IMR-90 (cell line): ENCODE results near the gene ZNF512B. TPM values are rescaled to one million over a fixed set of nuclear protein-coding genes. Genes with fewer than 3 reads are reported as not detected.

ENCODE experiments used
- ATAC-seq: fragments of 200-7000 bp; cut with Tn5 transposase; 2 replicates; pipeline ENCODE4 v1.9.1; 2020; ENCODE audit warnings: low read depth, mild to moderate bottlenecking, moderate library complexity
- BruUV-seq: library from RNA; stranded (reverse); fragments of 400-500 nt; replicated peaks from 2 replicates; lab custom pipeline; 2021; lab: Mats Ljungman, UMichigan
- CTCF ChIA-PET: fragments of 300-600 bp; formaldehyde crosslinking; extraction: SDS; loops from one replicate; lab custom pipeline; 2021; ENCODE audit warnings: antibody characterized with exemption; lab: Yijun Ruan, JAX
- POLR2A ChIA-PET: fragments of 300-600 bp; sonication (Branson Sonifier 250); formaldehyde crosslinking; loops from one replicate; lab custom pipeline; 2022; ENCODE audit warnings: antibody characterized with exemption; ENCODE audit not compliant: unreplicated experiment; lab: Charles Lee
- DNase-seq: peaks from one replicate; pipeline ENCODE4 v3.0.0; 2013
- H2AFZ ChIP-seq: replicated peaks from 2 replicates; pipeline ENCODE3; 2013; ENCODE audit warnings: low read length, mild to moderate bottlenecking; ENCODE audit not compliant: poor library complexity
- H2AK5ac ChIP-seq: 2 replicates; pipeline ENCODE4 v1.6.1; 2013; ENCODE audit warnings: low read depth, low read length, inconsistent platforms
- H2AK9ac ChIP-seq: replicated peaks from 2 replicates; pipeline ENCODE3; 2013; ENCODE audit warnings: mild to moderate bottlenecking, low read depth, low read length, moderate library complexity; ENCODE audit not compliant: poor library complexity
- H2BK120ac ChIP-seq: 2 replicates; pipeline ENCODE4 v1.6.1; 2013; ENCODE audit warnings: low read depth, low read length, inconsistent platforms
- H2BK15ac ChIP-seq: 3 replicates; pipeline ENCODE4 v1.6.1; 2013; ENCODE audit warnings: low read depth, low read length, inconsistent platforms
- H2BK20ac ChIP-seq: 2 replicates; pipeline ENCODE4 v1.6.1; 2013; ENCODE audit warnings: low read depth, mild to moderate bottlenecking, inconsistent platforms, low read length, moderate library complexity
- H2BK5ac ChIP-seq: 2 replicates; pipeline ENCODE4 v1.6.1; 2013; ENCODE audit warnings: mild to moderate bottlenecking, low read depth, low read length, inconsistent platforms; ENCODE audit not compliant: poor library complexity, severe bottlenecking
- H3K14ac ChIP-seq: replicated peaks from 2 replicates; pipeline ENCODE4 v1.6.1; 2013; ENCODE audit warnings: low read depth, low read length, inconsistent platforms
- H3K18ac ChIP-seq: 2 replicates; pipeline ENCODE4 v1.6.1; 2013; ENCODE audit warnings: low read depth, low read length, control low read depth
- H3K23ac ChIP-seq: 2 replicates; pipeline ENCODE4 v1.6.1; 2013; ENCODE audit warnings: low read depth, low read length, inconsistent platforms
- H3K27ac ChIP-seq: 2 replicates; pipeline ENCODE4 v1.5.1; 2013; ENCODE audit warnings: mild to moderate bottlenecking, control low read depth, low read length; ENCODE audit not compliant: insufficient read depth
- H3K27me3 ChIP-seq: 2 replicates; pipeline ENCODE4 v1.6.1; 2013; ENCODE audit warnings: low read length; ENCODE audit not compliant: control insufficient read depth, insufficient read depth
- H3K36me3 ChIP-seq: 2 replicates; pipeline ENCODE4 v1.6.1; 2013; ENCODE audit warnings: low read length, mixed read lengths; ENCODE audit not compliant: control insufficient read depth, insufficient read depth
- H3K4ac ChIP-seq: 2 replicates; pipeline ENCODE4 v1.6.1; 2013; ENCODE audit warnings: low read depth, low read length, inconsistent platforms
- H3K4me1 ChIP-seq: 2 replicates; pipeline ENCODE4 v1.6.1; 2013; ENCODE audit warnings: low read length, mixed read lengths; ENCODE audit not compliant: control insufficient read depth, insufficient read depth
- H3K4me2 ChIP-seq: 2 replicates; pipeline ENCODE4 v1.6.1; 2013; ENCODE audit warnings: low read depth, mild to moderate bottlenecking, control low read depth, low read length, moderate library complexity
- H3K4me3 ChIP-seq: 2 replicates; pipeline ENCODE4 v1.5.1; 2013; ENCODE audit warnings: low read depth, mild to moderate bottlenecking, control low read depth, low read length, moderate library complexity; ENCODE audit not compliant: insufficient read depth
- H3K56ac ChIP-seq: 2 replicates; pipeline ENCODE4 v1.6.1; 2013; ENCODE audit warnings: low read length, inconsistent platforms; ENCODE audit not compliant: insufficient read depth; ENCODE audit errors: extremely low read depth
- H3K79me1 ChIP-seq, 2 experiments: 2 replicates each; pipeline ENCODE4 v1.6.1; 2013; ENCODE audit warnings: low read length in 2 of 2, inconsistent platforms in 1 of 2, low read depth in 1 of 2
- H3K9ac ChIP-seq: 2 replicates; pipeline ENCODE4 v1.6.1; 2013; ENCODE audit warnings: low read depth, low read length, control low read depth
- H3K9me1 ChIP-seq: 2 replicates; pipeline ENCODE4 v1.6.1; 2013; ENCODE audit warnings: low read length, inconsistent platforms; ENCODE audit not compliant: insufficient read depth
- H3K9me3 ChIP-seq: 2 replicates; pipeline ENCODE4 v1.6.1; 2013; ENCODE audit warnings: low read length; ENCODE audit not compliant: control insufficient read depth, insufficient read depth
- H4K20me1 ChIP-seq: 2 replicates; pipeline ENCODE4 v1.6.1; 2013; ENCODE audit warnings: low read length, inconsistent platforms; ENCODE audit not compliant: insufficient read depth
- H4K5ac ChIP-seq: 2 replicates; pipeline ENCODE4 v1.6.1; 2013; ENCODE audit warnings: mild to moderate bottlenecking, low read depth, low read length, control low read depth
- H4K8ac ChIP-seq, 2 experiments: 2 replicates each; pipeline ENCODE4 v1.6.1; 2013; ENCODE audit warnings: low read depth in 2 of 2, low read length in 2 of 2, control low read depth in 1 of 2, inconsistent platforms in 1 of 2
- H4K91ac ChIP-seq: 2 replicates; pipeline ENCODE4 v1.6.1; 2013; ENCODE audit warnings: low read depth, low read length, inconsistent platforms; ENCODE audit not compliant: insufficient read depth
- BHLHE40 ChIP-seq: fragments of 150-350 bp; IDR thresholded peaks from 2 replicates; pipeline ENCODE4 v1.6.1; 2016; ENCODE audit warnings: mild to moderate bottlenecking, low read depth, low read length
- CEBPB ChIP-seq: IDR thresholded peaks from 2 replicates; pipeline ENCODE4 v1.6.1; 2012; ENCODE audit warnings: low read depth, low read length, improper control_type of control experiment
- MAZ ChIP-seq: IDR thresholded peaks from 2 replicates; pipeline ENCODE4 v1.6.1; 2012; ENCODE audit warnings: low read depth, mild to moderate bottlenecking, low read length, improper control_type of control experiment, moderate library complexity, borderline replicate concordance
- NFE2L2 ChIP-seq: fragments of 150-350 bp; IDR thresholded peaks from 2 replicates; pipeline ENCODE4 v1.6.1; 2016; ENCODE audit warnings: low read depth, mild to moderate bottlenecking, low read length
- SMC3 ChIP-seq: fragments of 150-350 bp; IDR thresholded peaks from 2 replicates; pipeline ENCODE4 v1.6.1; 2016; ENCODE audit warnings: low read depth, mild to moderate bottlenecking, antibody characterized with exemption, low read length, moderate library complexity
- WGBS, 2 experiments: methylation state at CpG; one replicate each; pipeline versions ENCODE4 v1.1.5 to v1.1.7; 2013; ENCODE audit warnings: missing lambda C conversion rate in 2 of 2; ENCODE audit not compliant: insufficient read length in 1 of 2; ENCODE audit errors: extremely low coverage in 2 of 2; 5-methylcytosine and 5-hydroxymethylcytosine counted together
- dilution Hi-C: fragments of 300-500 bp; cut with HindIII; formaldehyde crosslinking; loops from one replicate; pipeline ENCODE4 v1.14.3; 2018; ENCODE audit warnings: low sequenced_read_pairs; ENCODE audit not compliant: unreplicated experiment
- in situ Hi-C: fragments of 300-500 bp; cut with MboI; formaldehyde crosslinking; loops from 3 replicates; pipeline ENCODE4 v1.14.3; 2019; ENCODE audit warnings: low sequenced_read_pairs, inconsistent platforms, mixed read lengths
- intact Hi-C: fragments of 100-400 bp; cut with micrococcal nuclease; formaldehyde crosslinking; loops from 2 replicates; pipeline ENCODE4 v1.10.0; 2022
- polyA plus RNA-seq, 3 experiments: library from polyadenylated mRNA; depleted of rRNA; stranded (reverse); fragments of >200 nt; gene quantifications; 2 replicates each; pipeline ENCODE4 v1.2.3, GENCODE V29; 2012; ENCODE audit warnings: low replicate concordance in 1 of 3
- total RNA-seq: library from RNA; depleted of rRNA; stranded (reverse); fragments of >200 nt; gene quantifications from 2 replicates; pipeline ENCODE4 v1.2.3, GENCODE V29; 2012

The ZNF512B gene
- total and polyA plus RNA-seq, 2 of the 4 experiments (the other 2 are of a cell fraction), result 6.5 to 15.6 TPM

GRCh38 chr20:64003960-64004725, 34.4 kb upstream of the ZNF512B start:
- intact Hi-C loops (no loop called here), dilution Hi-C loops (no loop called here), in situ Hi-C loops (no loop called here)
- H4K91ac ChIP-seq, result no peak overlapping the region
- peaks cover 30% of the 10 kb centered on the region for H4K20me1 ChIP-seq
- no peak overlapping the region for H2BK15ac ChIP-seq
- H3K9ac ChIP-seq, result no peak overlapping the region
- no peak overlapping the region for H2AK5ac ChIP-seq
- DNase-seq (no peak), ATAC-seq (no peak)
- H3K4me1 ChIP-seq, result peaks cover 2% of the 10 kb centered on the region; the same call in 1 of the 2 replicates
- WGBS, 2 experiments, result 92% methylated on average over 2 of the region's 7 CpGs; no CpG with 5 or more reads in 1 of the 2 experiments
- POLR2A ChIA-PET, result no interaction called here
- TF ChIP-seq NFE2L2 (no peak), CEBPB (no peak), MAZ (no peak), SMC3 (no peak), BHLHE40 (no peak)
- no peak overlapping the region for H4K5ac ChIP-seq
- H3K9me3 ChIP-seq, result no peaks in the 10 kb centered on the region
- H2BK20ac ChIP-seq, result no peak overlapping the region
- H2BK5ac ChIP-seq, result no peak overlapping the region
- no peak overlapping the region for H3K4ac ChIP-seq
- no peak overlapping the region for H2BK120ac ChIP-seq
- H2AFZ ChIP-seq, result no peak overlapping the region
- no peaks in the 10 kb centered on the region for H3K27me3 ChIP-seq
- peaks cover 18 to 44% of the 10 kb centered on the region in 2 experiments for H3K79me1 ChIP-seq
- H2AK9ac ChIP-seq, result no peak overlapping the region
- no peak overlapping the region for H3K27ac ChIP-seq
- no peak overlapping the region for H3K23ac ChIP-seq
- H4K8ac ChIP-seq, result no peak overlapping the region
- no peak overlapping the region for H3K18ac ChIP-seq
- BruUV-seq, result no TSS peak
- H3K56ac ChIP-seq, result no peak overlapping the region
- peaks cover 60% of the 10 kb centered on the region for H3K36me3 ChIP-seq
- no peak overlapping the region for H3K14ac ChIP-seq
- no peak overlapping the region for H3K4me2 ChIP-seq
- H3K4me3 ChIP-seq, result no peak overlapping the region
- 0 out of 2 replicates have a peak, but pooled peaks cover 8% of the 10 kb centered on the region for H3K9me1 ChIP-seq
- CTCF ChIA-PET, result no interaction called here
